ENCODE data around the gene COL8A1. TPM values are rescaled to one million over a fixed set of nuclear protein-coding genes. Genes with fewer than 3 reads are reported as not detected.

The COL8A1 gene
- total and polyA plus RNA-seq, 9 of the 15 experiments (the other 6 are each of a cell fraction or from before 2014, with no cell fraction given), result 0.07 TPM; not detected in 8

GRCh38 chr3:99637016-99637367 lies 1.4 kb upstream of the COL8A1 start (continued):
- TF ChIP-seq GTF3C2 (IDR thresholded peaks at IDR 0.05; ENCODE audit: borderline replicate concordance, extremely low read depth, insufficient read length) (no peak), REST (IDR thresholded peaks at IDR 0.05; ENCODE audit: borderline replicate concordance) (no peak), REST (CRISPR knock-in tag; IDR thresholded peaks at IDR 0.05; ENCODE audit: low read depth) (no peak), CGGBP1 (CRISPR knock-in tag; IDR thresholded peaks at IDR 0.05) (no peak), TCFL5 (CRISPR knock-in tag; conservative IDR thresholded peaks at IDR 0.05) (no peak), CBX8 (IDR thresholded peaks at IDR 0.05; ENCODE audit: borderline replicate concordance, extremely low read depth, low read depth, low read length, poor library complexity, severe bottlenecking) (no peak), ZNF780A (CRISPR knock-in tag; IDR thresholded peaks at IDR 0.05) (no peak), RBFOX2 (IDR thresholded peaks at IDR 0.05; ENCODE audit: low read depth, low read length) (no peak)
